ENCODE results near the gene OR9A4.
"Not testable (repeated sequence)": the region's sequence is repeated elsewhere in the genome, so short reads cannot be mapped to it uniquely, and the experiment has no call there.

OR9A4 gene

DNA sequence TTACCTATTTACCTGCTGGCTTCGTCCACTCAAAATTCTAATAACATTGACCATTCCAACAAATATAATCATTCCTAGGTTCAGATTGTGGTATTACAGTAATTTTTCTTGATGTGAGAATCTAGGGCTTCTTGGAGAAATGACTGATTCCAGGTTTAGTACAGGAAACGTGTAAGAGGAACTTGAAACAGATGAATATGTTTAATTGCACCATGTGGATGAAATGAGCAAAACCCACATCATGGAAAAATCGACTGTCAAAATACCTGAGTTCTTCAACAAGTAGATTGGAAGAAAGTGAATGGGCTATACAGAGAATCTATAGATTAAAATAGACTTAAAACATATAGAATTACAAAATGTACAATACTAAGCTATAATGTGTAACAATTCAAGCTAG, 24.9 kb upstream of the OR9A4 start:
- DNase-seq (ENCODE audit: insufficient read length, low spot score) (no peak), FAIRE-seq (no peak)
- no peak for TF ChIP-seq TAF1 (IDR thresholded peaks at IDR 0.05; ENCODE audit: low read depth, low read length)
- TF ChIP-seq SPI1 (IDR thresholded peaks at IDR 0.05; ENCODE audit: low read depth, low read length): no peak
- TF ChIP-seq POU2F2 (IDR thresholded peaks at IDR 0.05; ENCODE audit: low read depth, low read length): no peak
- TF ChIP-seq POLR2AphosphoS5 (IDR thresholded peaks at IDR 0.05; ENCODE audit: low read depth, low read length): no peak
- TF ChIP-seq POLR2A (IDR thresholded peaks at IDR 0.05; ENCODE audit: low read depth, low read length): no peak
- TF ChIP-seq PAX5 (IDR thresholded peaks at IDR 0.05; ENCODE audit: insufficient read depth, low read length, severe bottlenecking): no peak

DNA sequence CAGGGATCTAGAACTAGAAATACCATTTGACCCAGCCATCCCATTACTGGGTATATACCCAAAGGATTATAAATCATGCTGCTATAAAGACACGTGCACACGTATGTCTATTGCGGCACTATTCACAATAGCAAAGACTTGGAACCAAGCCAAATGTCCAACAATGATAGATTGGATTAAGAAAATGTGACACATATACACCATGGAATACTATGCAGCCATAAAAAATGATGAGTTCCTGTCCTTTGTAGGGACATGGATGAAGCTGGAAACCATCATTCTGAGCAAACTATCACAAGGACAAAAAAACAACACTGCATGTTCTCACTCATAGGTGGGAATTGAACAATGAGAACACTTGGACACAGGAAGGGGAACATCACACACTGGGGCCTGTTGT, 16.8 kb upstream of the OR9A4 start:
- DNase-seq (ENCODE audit: insufficient read length, low spot score); FAIRE-seq: not testable (repeated sequence)

DNA sequence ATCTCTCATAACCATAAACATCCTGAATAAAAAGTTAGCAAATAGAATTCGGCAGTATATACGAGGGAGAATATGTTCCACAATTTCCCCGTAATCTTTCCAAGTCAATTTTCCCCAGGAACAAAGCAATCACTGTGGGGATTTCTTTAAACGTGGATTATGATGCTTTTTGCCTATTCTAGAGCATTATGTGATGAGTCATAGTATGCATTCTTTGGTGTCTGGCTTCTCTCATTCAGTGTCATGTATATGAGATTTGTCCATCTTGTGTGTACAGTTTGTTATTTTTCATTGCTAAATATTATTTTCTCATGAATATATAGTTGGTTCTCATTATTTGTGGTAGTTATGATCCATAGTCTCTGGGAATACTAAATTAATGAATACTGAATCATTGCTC, 9.9 kb upstream of the OR9A4 start:
- DNase-seq (ENCODE audit: insufficient read length, low spot score): no peak
- TF ChIP-seq POU2F2 (IDR thresholded peaks at IDR 0.05; ENCODE audit: low read depth, low read length): no peak
- TF ChIP-seq PAX5 (IDR thresholded peaks at IDR 0.05; ENCODE audit: insufficient read depth, low read length, severe bottlenecking): no peak
- no peak for TF ChIP-seq SPI1 (IDR thresholded peaks at IDR 0.05; ENCODE audit: low read depth, low read length)
- no peak for TF ChIP-seq POLR2A (IDR thresholded peaks at IDR 0.05; ENCODE audit: low read depth, low read length)
- TF ChIP-seq TAF1 (IDR thresholded peaks at IDR 0.05; ENCODE audit: low read depth, low read length): no peak
- TF ChIP-seq POLR2AphosphoS5 (IDR thresholded peaks at IDR 0.05; ENCODE audit: low read depth, low read length): no peak
- FAIRE-seq: no peak

GRCh38 chr7:141911391-141911790, 4.8 kb upstream of the OR9A4 start:
- no peak for FAIRE-seq
- no peak for DNase-seq (ENCODE audit: insufficient read length, low spot score)
- no peak for TF ChIP-seq SPI1 (IDR thresholded peaks at IDR 0.05; ENCODE audit: low read depth, low read length)
- no peak for TF ChIP-seq POLR2A (IDR thresholded peaks at IDR 0.05; ENCODE audit: low read depth, low read length)
- no peak for TF ChIP-seq TAF1 (IDR thresholded peaks at IDR 0.05; ENCODE audit: low read depth, low read length)
- TF ChIP-seq POLR2AphosphoS5 (IDR thresholded peaks at IDR 0.05; ENCODE audit: low read depth, low read length): no peak
- TF ChIP-seq POU2F2 (IDR thresholded peaks at IDR 0.05; ENCODE audit: low read depth, low read length): no peak
- no peak for TF ChIP-seq PAX5 (IDR thresholded peaks at IDR 0.05; ENCODE audit: insufficient read depth, low read length, severe bottlenecking)

- TF ChIP-seq POLR2AphosphoS5 (IDR thresholded peaks at IDR 0.05; ENCODE audit: low read depth, low read length) (no peak), TAF1 (IDR thresholded peaks at IDR 0.05; ENCODE audit: low read depth, low read length) (no peak), POU2F2 (IDR thresholded peaks at IDR 0.05; ENCODE audit: low read depth, low read length) (no peak), SPI1 (IDR thresholded peaks at IDR 0.05; ENCODE audit: low read depth, low read length) (peak; percentile 76), PAX5 (IDR thresholded peaks at IDR 0.05; ENCODE audit: insufficient read depth, low read length, severe bottlenecking) (no peak)
- FAIRE-seq (no peak), DNase-seq (ENCODE audit: insufficient read length, low spot score) (no peak)
Measured at GRCh38 chr7:141915565-141915964, 634 bp upstream of the OR9A4 start.

DNA sequence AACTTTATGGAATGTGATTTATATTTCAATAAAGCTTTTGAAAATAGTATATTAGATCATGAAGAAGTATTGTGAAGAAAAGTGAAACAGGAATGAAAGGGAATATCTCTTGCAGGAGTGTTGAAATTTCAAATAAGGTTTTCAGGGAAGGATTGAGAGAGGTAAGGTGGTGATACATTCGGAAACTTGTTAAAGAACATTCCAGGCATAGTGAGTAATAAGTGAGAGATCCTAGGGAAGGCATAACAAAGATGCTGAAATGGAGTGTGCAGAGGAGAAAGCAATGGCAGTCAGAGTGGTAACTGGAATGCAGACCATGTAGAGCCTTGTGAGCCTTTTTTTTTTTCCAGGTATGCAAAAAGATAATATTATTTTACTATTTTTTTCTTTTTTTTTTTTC, 4.1 kb downstream of the OR9A4 start:
- no peak for TF ChIP-seq PAX5 (IDR thresholded peaks at IDR 0.05; ENCODE audit: insufficient read depth, low read length, severe bottlenecking)
- no peak for TF ChIP-seq SPI1 (IDR thresholded peaks at IDR 0.05; ENCODE audit: low read depth, low read length)
- no peak for TF ChIP-seq POLR2A (IDR thresholded peaks at IDR 0.05; ENCODE audit: low read depth, low read length)
- no peak for TF ChIP-seq POU2F2 (IDR thresholded peaks at IDR 0.05; ENCODE audit: low read depth, low read length)
- TF ChIP-seq POLR2AphosphoS5 (IDR thresholded peaks at IDR 0.05; ENCODE audit: low read depth, low read length): no peak
- TF ChIP-seq TAF1 (IDR thresholded peaks at IDR 0.05; ENCODE audit: low read depth, low read length): no peak
- DNase-seq (ENCODE audit: insufficient read length, low spot score) (no peak), FAIRE-seq (no peak)

GRCh38 chr7:141928146-141928844, 12.1 kb downstream of the OR9A4 start:
- DNase-seq (ENCODE audit: insufficient read length, low spot score): no peak
- no peak for TF ChIP-seq POLR2A (IDR thresholded peaks at IDR 0.05; ENCODE audit: low read depth, low read length)
- TF ChIP-seq TAF1 (IDR thresholded peaks at IDR 0.05; ENCODE audit: low read depth, low read length): no peak
- TF ChIP-seq PAX5 (IDR thresholded peaks at IDR 0.05; ENCODE audit: insufficient read depth, low read length, severe bottlenecking): no peak
- TF ChIP-seq POU2F2 (IDR thresholded peaks at IDR 0.05; ENCODE audit: low read depth, low read length): no peak
- no peak for TF ChIP-seq SPI1 (IDR thresholded peaks at IDR 0.05; ENCODE audit: low read depth, low read length)
- no peak for TF ChIP-seq POLR2AphosphoS5 (IDR thresholded peaks at IDR 0.05; ENCODE audit: low read depth, low read length)
- no peak for FAIRE-seq

GRCh38 chr7:141928845-141929195, 12.6 kb downstream of the OR9A4 start:
- TF ChIP-seq POLR2A (IDR thresholded peaks at IDR 0.05; ENCODE audit: low read depth, low read length): no peak
- no peak for TF ChIP-seq TAF1 (IDR thresholded peaks at IDR 0.05; ENCODE audit: low read depth, low read length)
- TF ChIP-seq POU2F2 (IDR thresholded peaks at IDR 0.05; ENCODE audit: low read depth, low read length): no peak
- no peak for TF ChIP-seq PAX5 (IDR thresholded peaks at IDR 0.05; ENCODE audit: insufficient read depth, low read length, severe bottlenecking)
- TF ChIP-seq POLR2AphosphoS5 (IDR thresholded peaks at IDR 0.05; ENCODE audit: low read depth, low read length): no peak
- TF ChIP-seq SPI1 (IDR thresholded peaks at IDR 0.05; ENCODE audit: low read depth, low read length): no peak
- no peak for DNase-seq (ENCODE audit: insufficient read length, low spot score)
- no peak for FAIRE-seq

DNA sequence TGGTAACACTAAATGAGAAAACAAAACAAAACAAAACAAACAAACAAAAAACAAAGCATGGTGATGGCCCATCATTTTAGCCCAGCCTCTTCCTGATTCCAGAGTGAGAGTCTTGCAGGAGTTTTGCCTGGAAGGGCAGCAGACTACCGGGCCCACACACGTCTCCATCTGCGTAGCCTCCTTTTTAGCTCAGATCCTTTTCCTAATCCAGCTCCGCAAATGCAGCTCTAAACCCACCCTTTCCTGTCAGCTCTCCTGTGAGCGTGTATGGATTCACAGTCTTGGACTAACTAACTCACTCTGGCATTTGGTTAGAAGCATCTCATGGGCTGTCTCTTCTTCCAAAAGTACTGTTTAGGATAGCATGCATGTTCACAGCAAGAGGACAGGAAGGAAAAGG, 14.0 kb downstream of the OR9A4 start:
- no peak for TF ChIP-seq POLR2A (IDR thresholded peaks at IDR 0.05; ENCODE audit: low read depth, low read length)
- no peak for TF ChIP-seq POU2F2 (IDR thresholded peaks at IDR 0.05; ENCODE audit: low read depth, low read length)
- no peak for TF ChIP-seq TAF1 (IDR thresholded peaks at IDR 0.05; ENCODE audit: low read depth, low read length)
- TF ChIP-seq SPI1 (IDR thresholded peaks at IDR 0.05; ENCODE audit: low read depth, low read length): no peak
- no peak for TF ChIP-seq PAX5 (IDR thresholded peaks at IDR 0.05; ENCODE audit: insufficient read depth, low read length, severe bottlenecking)
- TF ChIP-seq POLR2AphosphoS5 (IDR thresholded peaks at IDR 0.05; ENCODE audit: low read depth, low read length): no peak
- DNase-seq (ENCODE audit: insufficient read length, low spot score): no peak
- no peak for FAIRE-seq

DNA sequence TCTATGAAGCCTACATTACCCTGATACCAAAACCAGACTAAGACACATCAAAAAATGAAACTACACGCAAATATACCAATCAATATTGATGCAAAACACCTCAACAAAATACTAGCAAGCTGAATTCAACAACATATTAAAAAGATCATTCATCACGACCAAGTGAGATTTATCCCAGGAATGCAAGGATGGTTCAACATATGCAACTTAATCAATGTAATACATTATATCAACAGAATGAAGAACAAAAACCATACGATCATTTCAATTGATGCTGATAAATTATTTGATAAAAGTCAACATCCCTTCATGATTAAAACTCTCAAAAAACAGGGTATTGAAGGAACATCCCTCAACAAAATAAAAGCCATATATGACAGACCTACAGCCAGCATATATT, 24.9 kb downstream of the OR9A4 start:
- DNase-seq (ENCODE audit: insufficient read length, low spot score): no peak
- TF ChIP-seq POLR2A (IDR thresholded peaks at IDR 0.05; ENCODE audit: low read depth, low read length) (no peak), TAF1 (IDR thresholded peaks at IDR 0.05; ENCODE audit: low read depth, low read length) (no peak), SPI1 (IDR thresholded peaks at IDR 0.05; ENCODE audit: low read depth, low read length) (no peak), PAX5 (IDR thresholded peaks at IDR 0.05; ENCODE audit: insufficient read depth, low read length, severe bottlenecking) (no peak), POU2F2 (IDR thresholded peaks at IDR 0.05; ENCODE audit: low read depth, low read length) (no peak), POLR2AphosphoS5 (IDR thresholded peaks at IDR 0.05; ENCODE audit: low read depth, low read length) (no peak)
- FAIRE-seq: no peak
